Measurements from ENCODE around the gene PLD4. TPM values are rescaled to one million over a fixed set of nuclear protein-coding genes. Genes with fewer than 3 reads are reported as not detected.

Gene PLD4
- total and polyA plus RNA-seq, 9 of the 15 experiments (the other 6 are each of a cell fraction or from before 2014, with no cell fraction given) = 0.18 to 0.24 TPM; not detected in 7

- intact Hi-C loops (cut with micrococcal nuclease) = loop anchor here (5.0 kb wide), 1 partner anchor 38 kb away; no protein-coding TSS in a partner anchor
- H4K20me1 ChIP-seq (replicated peaks; ENCODE audit: control insufficient read depth, insufficient read depth, low read length) = 0 out of 2 replicates have a peak, but pooled peaks cover 11% of the 10 kb centered on the region
Observed at GRCh38 chr14:104978746-104979691, 54.3 kb downstream of the PLD4 start.

More at GRCh38 chr14:104978746-104979691, 54.3 kb downstream of the PLD4 start:
- Histone ChIP-seq H3K27me3 (ENCODE audit: control insufficient read depth in 2 of 2, insufficient read depth in 2 of 2, low read length in 2 of 2) (no peaks in the 10 kb centered on the region), H3K4me1 (replicated peaks in 1 of 2; ENCODE audit: control insufficient read depth in 2 of 2, insufficient read depth in 2 of 2, low read length in 2 of 2) (peaks cover 7 to 64% of the 10 kb centered on the region in 2 experiments; a peak in 4 of 5 replicates), H3K9me3 (replicated peaks; ENCODE audit: control insufficient read depth, insufficient read depth, low read depth, low read length) (no peaks in the 10 kb centered on the region), H3K4me3 (peak overlapping the region; percentile 38), H3K27ac (ENCODE audit: extremely low read depth, low read depth, low read length) (no peak overlapping the region), H3K9me1 (ENCODE audit: control insufficient read depth, insufficient read depth, low read length) (no peaks in the 10 kb centered on the region), H3K9ac (ENCODE audit: insufficient read depth in 1 of 2, low read depth in 2 of 2, low read length in 2 of 2) (peak overlapping the region in 1 of 2 experiments; percentile 82; a peak in 2 of 4 replicates), H3K79me2 (ENCODE audit: control insufficient read depth, insufficient read depth, low read length) (no peaks in the 10 kb centered on the region), H3K36me3 (ENCODE audit: control insufficient read depth, insufficient read depth, low read length) (no peaks in the 10 kb centered on the region), H2AFZ (ENCODE audit: low read depth, low read length) (peak overlapping the region; percentile 80), H3K4me2 (ENCODE audit: insufficient read depth, low read length) (peak overlapping the region; percentile 62)
- no TSS peak for BruUV-seq (replicated peaks)
- POLR2A ChIA-PET = no interaction called here
- ATAC-seq (peak; percentile 8; the same call in 2 of the 3 replicates), FAIRE-seq (no peak), DNase-seq (ENCODE audit: extremely low read depth in 1 of 4, low spot score in 3 of 4) (no peak)
- WGBS (ENCODE audit: insufficient coverage, low coverage, missing lambda C conversion rate) = 69% methylated on average over 9 of the region's 32 CpGs
- in situ Hi-C loops (cut with MboI) = no loop called here
- TF ChIP-seq RCOR1 (IDR thresholded peaks at IDR 0.05; ENCODE audit: borderline replicate concordance in 1 of 2, low read depth in 2 of 2, low read length in 2 of 2) (no peak), KDM2B (CRISPR knock-in tag; IDR thresholded peaks at IDR 0.05) (0 out of 2 replicates have a peak, but pooled peaks have one; percentile 53), ZNF584 (CRISPR knock-in tag; IDR thresholded peaks at IDR 0.05; ENCODE audit: low read depth) (no peak), SMC3 (conservative IDR thresholded peaks at IDR 0.05; ENCODE audit: insufficient read depth, low read depth, low read length) (no peak), LCOR (CRISPR knock-in tag; IDR thresholded peaks at IDR 0.05) (no peak), RNF2 (IDR thresholded peaks at IDR 0.05) (no peak), ARID3B (CRISPR knock-in tag; IDR thresholded peaks at IDR 0.05; ENCODE audit: borderline replicate concordance) (no peak)
- CTCF ChIA-PET (ENCODE audit: low intra/inter-chr PET ratio) = interaction anchor here (1.0 kb wide), 1 partner anchor 63 kb away, joined by 3 read pairs; no protein-coding TSS in a partner anchor
